Parathyroid adenoma (tissue), 2 donors: ENCODE data around the gene WDR81.
"Not testable (repeated sequence)": the region's sequence is repeated elsewhere in the genome, so short reads cannot be mapped to it uniquely, and the experiment has no call there.

Source experiments
- H2AFZ ChIP-seq: fragments of 300-600 bp; sonication (generic); one replicate; pipeline ENCODE4 v1.7.0; 2017; ENCODE audit warnings: antibody characterized with exemption, mild to moderate bottlenecking
- H3K27ac ChIP-seq: fragments of 300-600 bp; sonication (generic); one replicate; pipeline ENCODE4 v1.7.0; 2017
- H3K27me3 ChIP-seq: fragments of 300-600 bp; sonication (generic); one replicate; pipeline ENCODE4 v1.7.0; 2017; ENCODE audit warnings: low read length; ENCODE audit not compliant: control insufficient read depth, insufficient read depth
- H3K36me3 ChIP-seq: fragments of 300-600 bp; sonication (generic); one replicate; pipeline ENCODE4 v1.7.0; 2017; ENCODE audit warnings: low read length; ENCODE audit not compliant: control insufficient read depth, insufficient read depth
- H3K4me1 ChIP-seq: fragments of 300-600 bp; sonication (generic); one replicate; pipeline ENCODE4 v1.7.0; 2017; ENCODE audit warnings: control low read depth
- H3K4me2 ChIP-seq: fragments of 300-600 bp; sonication (generic); one replicate; pipeline ENCODE4 v1.7.0; 2017; ENCODE audit warnings: low read length
- H3K4me3 ChIP-seq: fragments of 300-600 bp; sonication (generic); one replicate; pipeline ENCODE4 v1.7.0; 2017; ENCODE audit warnings: low read depth, low read length
- H3K79me2 ChIP-seq: fragments of 300-600 bp; sonication (generic); one replicate; pipeline ENCODE4 v1.7.0; 2017; ENCODE audit warnings: control low read depth
- H3K9ac ChIP-seq: fragments of 300-600 bp; sonication (generic); one replicate; pipeline ENCODE4 v1.7.0; 2017; ENCODE audit warnings: mild to moderate bottlenecking
- H3K9me3 ChIP-seq: fragments of 300-600 bp; sonication (generic); one replicate; pipeline ENCODE4 v1.7.0; 2017; ENCODE audit warnings: low read length; ENCODE audit not compliant: control insufficient read depth
- TF ChIP-seq, protein P1 (sequence below): fragments of 300-600 bp; sonication (generic); IDR thresholded peaks from one replicate; pipeline ENCODE4 v1.7.0; 2017; ENCODE audit warnings: antibody characterized with exemption, mild to moderate bottlenecking
- donor health status: primary hyperparathyroidism.

WDR81 gene

DNA sequence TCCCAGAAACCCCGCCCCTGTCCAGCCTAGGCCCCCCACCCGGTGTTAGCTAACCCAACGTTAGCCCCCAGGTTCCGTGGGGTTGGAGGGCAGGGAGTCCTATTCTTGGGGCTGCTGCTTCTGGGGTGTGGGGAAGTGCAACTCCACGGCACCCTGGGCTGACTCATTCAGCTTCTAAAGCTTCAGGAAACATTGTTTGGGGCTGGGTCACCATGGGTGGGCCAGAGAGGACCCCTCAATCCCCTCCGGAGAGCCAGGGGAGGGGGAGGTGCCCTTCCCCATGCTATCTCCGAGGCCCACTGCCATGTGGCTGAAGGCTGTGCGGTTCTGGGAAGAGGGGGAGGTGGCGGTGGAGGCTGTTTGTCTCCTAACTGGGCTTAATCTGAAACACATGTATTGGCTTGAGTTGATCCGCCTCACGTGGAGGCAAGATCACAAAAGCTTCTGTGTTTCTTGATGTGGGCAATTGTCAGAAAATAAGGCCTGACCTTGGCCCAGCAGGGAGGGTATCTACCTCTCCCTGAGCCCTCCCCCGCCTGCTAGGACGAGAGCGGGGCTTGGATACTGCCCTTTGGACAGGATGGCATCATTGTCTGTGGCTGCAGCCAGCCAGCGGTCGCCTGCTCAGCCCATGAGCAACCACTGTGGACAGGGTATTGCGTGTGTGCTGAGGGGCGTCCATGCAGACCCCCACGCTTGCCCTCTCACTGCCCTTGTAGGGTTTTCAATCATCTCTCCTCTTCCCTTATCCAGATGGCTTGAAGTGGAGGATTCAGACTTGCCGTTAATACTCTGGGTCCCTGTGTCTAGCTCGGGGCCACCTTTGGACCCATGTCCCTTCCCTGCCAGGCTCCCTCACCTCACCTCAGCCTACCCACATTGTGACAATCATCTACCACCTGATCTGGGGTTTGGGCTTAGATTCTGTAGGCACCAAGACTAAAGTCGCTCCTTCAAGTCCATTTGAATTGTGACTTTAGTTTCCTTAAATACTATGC is 38.7 kb downstream of the WDR81 start:
- Histone ChIP-seq H3K9me3 (no peaks in the 10 kb centered on the region), H3K79me2 (no peaks in the 10 kb centered on the region), H3K9ac (no peak overlapping the region), H2AFZ (no peak overlapping the region), H3K36me3 (no peaks in the 10 kb centered on the region), H3K27ac (peak overlapping the region; percentile 15), H3K4me1 (no peaks in the 10 kb centered on the region), H3K4me2 (no peak overlapping the region), H3K27me3 (no peaks in the 10 kb centered on the region), H3K4me3 (no peak overlapping the region)
- TF ChIP-seq, protein P1, sequence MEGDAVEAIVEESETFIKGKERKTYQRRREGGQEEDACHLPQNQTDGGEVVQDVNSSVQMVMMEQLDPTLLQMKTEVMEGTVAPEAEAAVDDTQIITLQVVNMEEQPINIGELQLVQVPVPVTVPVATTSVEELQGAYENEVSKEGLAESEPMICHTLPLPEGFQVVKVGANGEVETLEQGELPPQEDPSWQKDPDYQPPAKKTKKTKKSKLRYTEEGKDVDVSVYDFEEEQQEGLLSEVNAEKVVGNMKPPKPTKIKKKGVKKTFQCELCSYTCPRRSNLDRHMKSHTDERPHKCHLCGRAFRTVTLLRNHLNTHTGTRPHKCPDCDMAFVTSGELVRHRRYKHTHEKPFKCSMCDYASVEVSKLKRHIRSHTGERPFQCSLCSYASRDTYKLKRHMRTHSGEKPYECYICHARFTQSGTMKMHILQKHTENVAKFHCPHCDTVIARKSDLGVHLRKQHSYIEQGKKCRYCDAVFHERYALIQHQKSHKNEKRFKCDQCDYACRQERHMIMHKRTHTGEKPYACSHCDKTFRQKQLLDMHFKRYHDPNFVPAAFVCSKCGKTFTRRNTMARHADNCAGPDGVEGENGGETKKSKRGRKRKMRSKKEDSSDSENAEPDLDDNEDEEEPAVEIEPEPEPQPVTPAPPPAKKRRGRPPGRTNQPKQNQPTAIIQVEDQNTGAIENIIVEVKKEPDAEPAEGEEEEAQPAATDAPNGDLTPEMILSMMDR, result no peak

- H3K4me2 ChIP-seq, result no peak overlapping the region
- no peak overlapping the region for H3K9ac ChIP-seq
- H3K9me3 ChIP-seq, result no peaks in the 10 kb centered on the region
- peak overlapping the region; percentile 42 for H2AFZ ChIP-seq
- H3K36me3 ChIP-seq, result no peaks in the 10 kb centered on the region
- H3K27me3 ChIP-seq, result no peaks in the 10 kb centered on the region
- TF ChIP-seq, protein P1, result no peak
- H3K27ac ChIP-seq, result no peak overlapping the region
- H3K4me1 ChIP-seq, result no peaks in the 10 kb centered on the region
- no peaks in the 10 kb centered on the region for H3K79me2 ChIP-seq
- H3K4me3 ChIP-seq, result no peak overlapping the region
Observed at GRCh38 chr17:1764284-1764683, 39.8 kb downstream of the WDR81 start.

GRCh38 chr17:1764705-1765104 is 40.2 kb downstream of the WDR81 start:
- H3K27me3 ChIP-seq, H3K27ac ChIP-seq, H3K4me2 ChIP-seq, H3K4me3 ChIP-seq, H2AFZ ChIP-seq, H3K4me1 ChIP-seq, H3K36me3 ChIP-seq, H3K9ac ChIP-seq, H3K9me3 ChIP-seq, H3K79me2 ChIP-seq: not testable (repeated sequence)

GRCh38 chr17:1765576-1765975 is 41.1 kb downstream of the WDR81 start:
- Histone ChIP-seq H3K9me3 (no peaks in the 10 kb centered on the region), H3K4me1 (no peaks in the 10 kb centered on the region), H3K79me2 (no peaks in the 10 kb centered on the region), H3K4me2 (no peak overlapping the region), H3K27me3 (no peaks in the 10 kb centered on the region), H3K36me3 (no peaks in the 10 kb centered on the region), H3K9ac (no peak overlapping the region), H3K4me3 (no peak overlapping the region), H3K27ac (no peak overlapping the region), H2AFZ (no peak overlapping the region)
- TF ChIP-seq, protein P1, result no peak

DNA sequence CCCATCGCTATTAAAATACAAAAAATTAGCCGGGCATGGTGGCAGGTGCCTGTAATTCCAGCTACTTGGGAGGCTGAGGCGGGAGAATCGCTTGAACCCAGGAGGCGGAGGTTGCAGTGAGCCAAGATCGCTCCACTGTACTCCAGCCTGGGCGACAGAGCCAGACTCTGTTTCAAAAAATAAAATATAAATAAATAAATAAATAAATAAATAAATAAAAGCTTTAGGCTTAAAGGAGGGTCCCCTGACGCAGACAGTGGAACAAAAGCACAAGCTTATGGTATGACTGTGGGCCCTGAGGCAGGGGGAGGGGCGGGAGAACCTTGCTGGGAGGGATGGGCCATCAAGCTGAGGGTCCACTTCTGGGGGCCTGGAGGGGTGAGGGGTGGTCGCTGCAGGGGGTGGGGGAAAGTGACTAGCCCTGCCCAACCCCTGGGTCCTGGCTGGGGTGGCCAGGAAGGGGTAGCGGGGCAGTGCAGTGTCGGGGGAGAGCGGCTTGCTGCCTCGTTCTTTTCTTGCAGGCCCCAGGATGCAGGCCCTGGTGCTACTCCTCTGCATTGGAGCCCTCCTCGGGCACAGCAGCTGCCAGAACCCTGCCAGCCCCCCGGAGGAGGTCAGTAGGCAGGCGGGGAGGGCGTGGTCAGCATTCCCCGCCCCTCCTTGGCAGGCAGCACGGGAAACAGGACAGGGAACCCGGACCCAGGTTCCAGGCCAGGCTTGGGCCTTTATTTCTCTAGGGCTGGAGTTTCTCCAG is 42.1 kb downstream of the WDR81 start:
- Histone ChIP-seq H3K27me3 (no peaks in the 10 kb centered on the region), H2AFZ (no peak overlapping the region), H3K27ac (no peak overlapping the region), H3K4me3 (no peak overlapping the region), H3K9ac (no peak overlapping the region), H3K4me2 (no peak overlapping the region), H3K9me3 (no peaks in the 10 kb centered on the region), H3K4me1 (no peaks in the 10 kb centered on the region), H3K79me2 (no peaks in the 10 kb centered on the region), H3K36me3 (no peaks in the 10 kb centered on the region)
- TF ChIP-seq, protein P1, result no peak
